HL-60 (cell line): ENCODE data around the gene LMBRD1.

ENCODE experiments used
- CTCF ChIP-seq: IDR thresholded peaks from one replicate; pipeline ENCODE4 v1.5.1; 2011; ENCODE audit warnings: low read length, control low read depth, inconsistent platforms; ENCODE audit not compliant: insufficient read depth
- POLR2AphosphoS5 ChIP-seq: IDR thresholded peaks from 2 replicates; pipeline ENCODE4 v1.6.1; 2012; ENCODE audit warnings: low read depth

- TF ChIP-seq POLR2AphosphoS5 (no peak), CTCF (no peak)
Measured at GRCh38 chr6:69816569-69816968, 19.8 kb upstream of the LMBRD1 start.
